Neural progenitor cell (in vitro differentiated cells): Measurements from ENCODE around the gene GLIPR1L2. TPM values are rescaled to one million over a fixed set of nuclear protein-coding genes. Genes with fewer than 3 reads are reported as not detected.
"Not testable (repeated sequence)": the region's sequence is repeated elsewhere in the genome, so short reads cannot be mapped to it uniquely, and the experiment has no call there.

Source experiments
- DNase-seq: peaks from one replicate; pipeline ENCODE4 v3.0.0-alpha.2; 2016; ENCODE audit warnings: low spot score
- H2AFZ ChIP-seq: fragments of 200-600 bp; sonication (generic); replicated peaks from 2 replicates; pipeline ENCODE4 v1.6.1; 2016; ENCODE audit warnings: antibody characterized with exemption
- H3F3A ChIP-seq: fragments of 200-600 bp; sonication (generic); 2 replicates; pipeline ENCODE4 v1.6.1; 2016; ENCODE audit warnings: antibody characterized with exemption, low read depth
- H3K27ac ChIP-seq: fragments of 200-600 bp; sonication (generic); 2 replicates; pipeline ENCODE4 v1.5.1; 2016; ENCODE audit warnings: mild to moderate bottlenecking
- H3K27me3 ChIP-seq: fragments of 200-600 bp; sonication (generic); 2 replicates; pipeline ENCODE4 v1.6.1; 2016; ENCODE audit warnings: mild to moderate bottlenecking, moderate library complexity
- H3K36me3 ChIP-seq: fragments of 200-600 bp; sonication (generic); 2 replicates; pipeline ENCODE4 v1.5.1; 2016
- H3K4me1 ChIP-seq: fragments of 200-600 bp; sonication (generic); 2 replicates; pipeline ENCODE4 v1.6.1; 2016; ENCODE audit warnings: mixed run types
- H3K4me2 ChIP-seq: fragments of 200-600 bp; sonication (generic); 2 replicates; pipeline ENCODE4 v1.6.1; 2016
- H3K4me3 ChIP-seq: fragments of 200-600 bp; sonication (generic); 2 replicates; pipeline ENCODE4 v1.5.1; 2016
- H3K79me2 ChIP-seq: fragments of 200-600 bp; sonication (generic); 2 replicates; pipeline ENCODE4 v1.6.1; 2016; ENCODE audit warnings: low read depth
- H3K9ac ChIP-seq: fragments of 200-600 bp; sonication (generic); 2 replicates; pipeline ENCODE4 v1.6.1; 2016
- H3K9me3 ChIP-seq: fragments of 200-600 bp; sonication (generic); 2 replicates; pipeline ENCODE4 v1.5.1; 2016; ENCODE audit warnings: low read depth
- H4K20me1 ChIP-seq: fragments of 200-600 bp; sonication (generic); 2 replicates; pipeline ENCODE4 v1.6.1; 2016; ENCODE audit warnings: low read depth
- H3K27ac Mint-ChIP-seq: 3 replicates; pipeline ENCODE4 v1.8.0; 2021; ENCODE audit warnings: mixed read lengths
- H3K27me3 Mint-ChIP-seq: 2 replicates; pipeline ENCODE4 v1.8.0; 2022; ENCODE audit warnings: low read depth, mild to moderate bottlenecking, inconsistent platforms, moderate library complexity, mixed read lengths; ENCODE audit not compliant: insufficient read depth
- H3K36me3 Mint-ChIP-seq: 3 replicates; pipeline ENCODE4 v1.8.0; 2021; ENCODE audit warnings: mixed read lengths
- H3K4me1 Mint-ChIP-seq: 3 replicates; pipeline ENCODE4 v1.8.0; 2021; ENCODE audit warnings: mixed read lengths
- H3K4me3 Mint-ChIP-seq: 3 replicates; pipeline ENCODE4 v1.8.0; 2021; ENCODE audit warnings: mild to moderate bottlenecking, moderate library complexity, mixed read lengths
- H3K9me3 Mint-ChIP-seq: 3 replicates; pipeline ENCODE4 v1.8.0; 2020; ENCODE audit warnings: mixed read lengths
- EZH2 ChIP-seq: fragments of 200-600 bp; sonication (generic); IDR thresholded peaks from 2 replicates; pipeline ENCODE4 v1.6.1; 2017; ENCODE audit warnings: antibody characterized with exemption, mild to moderate bottlenecking, moderate library complexity
- EZH2phosphoT487 ChIP-seq: fragments of 200-600 bp; sonication (generic); IDR thresholded peaks from 2 replicates; pipeline ENCODE4 v1.6.1; 2017; ENCODE audit warnings: antibody characterized with exemption
- total RNA-seq: library from RNA; depleted of rRNA; stranded (reverse); fragments of >200 nt; gene quantifications from 2 replicates; pipeline ENCODE4 v1.2.3, GENCODE V29; 2015; ENCODE audit warnings: low replicate concordance
- TF ChIP-seq, protein P1 (sequence below): fragments of 200-600 bp; sonication (generic); IDR thresholded peaks from 2 replicates; pipeline ENCODE4 v1.5.1; 2017; ENCODE audit warnings: antibody characterized with exemption, mild to moderate bottlenecking

The GLIPR1L2 gene
- total RNA-seq, 1 donor from 2014 or later = not detected

DNA sequence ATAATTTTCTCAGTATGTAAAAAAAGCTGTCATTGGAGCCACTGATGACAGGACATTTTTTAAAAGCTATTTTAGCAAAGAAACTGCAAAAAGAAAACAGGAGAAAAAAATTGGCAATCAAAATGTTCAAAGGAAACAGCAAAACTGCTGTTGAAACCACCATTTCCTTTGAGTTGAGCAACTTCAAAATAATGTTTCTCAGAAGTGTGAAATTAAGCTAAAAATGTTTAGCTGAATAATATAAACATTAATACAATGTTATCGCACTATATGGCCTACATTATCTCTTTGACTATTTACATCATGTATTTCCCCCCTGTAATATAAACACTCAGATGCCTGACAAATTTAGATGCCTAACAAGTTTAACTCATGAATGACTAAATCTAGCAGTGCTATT lies 66.3 kb downstream of the GLIPR1L2 start:
- H3K4me1 ChIP-seq = no peaks in the 10 kb centered on the region
- H3K4me2 ChIP-seq = no peak overlapping the region
- H3K27ac ChIP-seq = no peak overlapping the region
- H3K27me3 ChIP-seq = no peaks in the 10 kb centered on the region
- Mint-ChIP-seq H3K27me3 (no peaks in the 10 kb centered on the region), H3K27ac (no peak overlapping the region), H3K4me1 (no peaks in the 10 kb centered on the region), H3K36me3 (no peaks in the 10 kb centered on the region), H3K4me3 (no peak overlapping the region), H3K9me3 (peaks cover 12% of the 10 kb centered on the region)
- H2AFZ ChIP-seq = no peak overlapping the region
- no peak for DNase-seq
- H3F3A ChIP-seq = no peaks in the 10 kb centered on the region
- no peaks in the 10 kb centered on the region for H3K36me3 ChIP-seq
- no peak overlapping the region for H3K9ac ChIP-seq
- no peaks in the 10 kb centered on the region for H3K79me2 ChIP-seq
- no peak for TF ChIP-seq EZH2phosphoT487
- TF ChIP-seq EZH2 = no peak
- TF ChIP-seq, protein P1, sequence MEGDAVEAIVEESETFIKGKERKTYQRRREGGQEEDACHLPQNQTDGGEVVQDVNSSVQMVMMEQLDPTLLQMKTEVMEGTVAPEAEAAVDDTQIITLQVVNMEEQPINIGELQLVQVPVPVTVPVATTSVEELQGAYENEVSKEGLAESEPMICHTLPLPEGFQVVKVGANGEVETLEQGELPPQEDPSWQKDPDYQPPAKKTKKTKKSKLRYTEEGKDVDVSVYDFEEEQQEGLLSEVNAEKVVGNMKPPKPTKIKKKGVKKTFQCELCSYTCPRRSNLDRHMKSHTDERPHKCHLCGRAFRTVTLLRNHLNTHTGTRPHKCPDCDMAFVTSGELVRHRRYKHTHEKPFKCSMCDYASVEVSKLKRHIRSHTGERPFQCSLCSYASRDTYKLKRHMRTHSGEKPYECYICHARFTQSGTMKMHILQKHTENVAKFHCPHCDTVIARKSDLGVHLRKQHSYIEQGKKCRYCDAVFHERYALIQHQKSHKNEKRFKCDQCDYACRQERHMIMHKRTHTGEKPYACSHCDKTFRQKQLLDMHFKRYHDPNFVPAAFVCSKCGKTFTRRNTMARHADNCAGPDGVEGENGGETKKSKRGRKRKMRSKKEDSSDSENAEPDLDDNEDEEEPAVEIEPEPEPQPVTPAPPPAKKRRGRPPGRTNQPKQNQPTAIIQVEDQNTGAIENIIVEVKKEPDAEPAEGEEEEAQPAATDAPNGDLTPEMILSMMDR = no peak
- H3K9me3 ChIP-seq = no peaks in the 10 kb centered on the region
- no peaks in the 10 kb centered on the region for H4K20me1 ChIP-seq
- H3K4me3 ChIP-seq = no peak overlapping the region

GRCh38 chr12:75457866-75458265 lies 67.0 kb downstream of the GLIPR1L2 start:
- not testable (repeated sequence) for H3K27me3 ChIP-seq, H3K4me1 ChIP-seq, H3K27me3 Mint-ChIP-seq, H3K9me3 ChIP-seq, H4K20me1 ChIP-seq, H3K4me3 Mint-ChIP-seq, H3K27ac ChIP-seq, H3K4me1 Mint-ChIP-seq, H2AFZ ChIP-seq, H3F3A ChIP-seq, DNase-seq, H3K36me3 Mint-ChIP-seq, H3K27ac Mint-ChIP-seq, H3K79me2 ChIP-seq, H3K4me3 ChIP-seq, H3K4me2 ChIP-seq, H3K9ac ChIP-seq, H3K36me3 ChIP-seq
- peaks cover 12% of the 10 kb centered on the region for H3K9me3 Mint-ChIP-seq

GRCh38 chr12:75459755-75460154 lies 68.9 kb downstream of the GLIPR1L2 start:
- Histone ChIP-seq H3K27ac (no peak overlapping the region), H3K4me3 (no peak overlapping the region), H2AFZ (no peak overlapping the region), H3K9ac (no peak overlapping the region), H3K9me3 (no peaks in the 10 kb centered on the region), H3K36me3 (no peaks in the 10 kb centered on the region), H3F3A (no peaks in the 10 kb centered on the region), H3K79me2 (no peaks in the 10 kb centered on the region), H3K4me1 (no peaks in the 10 kb centered on the region), H3K27me3 (no peaks in the 10 kb centered on the region), H4K20me1 (no peaks in the 10 kb centered on the region), H3K4me2 (no peak overlapping the region)
- Mint-ChIP-seq H3K27me3 (no peaks in the 10 kb centered on the region), H3K36me3 (no peaks in the 10 kb centered on the region), H3K4me3 (no peak overlapping the region), H3K9me3 (peaks cover 12% of the 10 kb centered on the region), H3K4me1 (no peaks in the 10 kb centered on the region), H3K27ac (no peak overlapping the region)
- TF ChIP-seq EZH2phosphoT487 (no peak), EZH2 (no peak)
- TF ChIP-seq, protein P1 = no peak
- no peak for DNase-seq

DNA sequence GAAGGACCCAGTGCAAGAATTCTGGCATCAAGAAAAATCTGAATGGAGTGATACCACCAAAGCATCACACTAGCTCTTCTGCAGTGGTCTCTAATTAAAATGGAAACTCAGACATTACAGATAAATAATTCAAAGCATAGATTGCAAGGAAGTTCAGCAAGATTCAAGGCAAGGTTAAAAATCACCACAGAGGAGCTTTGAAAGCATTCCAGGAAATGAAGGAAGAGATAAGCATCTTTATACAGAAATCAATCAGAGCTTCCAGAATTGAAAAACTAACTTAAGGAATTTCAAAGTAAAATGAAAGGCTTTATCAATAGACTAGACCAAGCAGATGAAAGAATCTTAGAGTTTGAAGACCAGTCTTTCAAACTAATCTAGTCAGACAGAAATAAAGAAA lies 69.3 kb downstream of the GLIPR1L2 start:
- Histone ChIP-seq H3K4me1 (no peaks in the 10 kb centered on the region), H3K36me3 (no peaks in the 10 kb centered on the region), H3K27ac (no peak overlapping the region), H3K27me3 (no peaks in the 10 kb centered on the region), H3K4me3 (no peak overlapping the region), H3F3A (no peaks in the 10 kb centered on the region), H3K9ac (no peak overlapping the region), H3K9me3 (no peaks in the 10 kb centered on the region), H3K79me2 (no peaks in the 10 kb centered on the region), H3K4me2 (no peak overlapping the region), H4K20me1 (no peaks in the 10 kb centered on the region), H2AFZ (no peak overlapping the region)
- H3K9me3 Mint-ChIP-seq = peaks cover 12% of the 10 kb centered on the region
- TF ChIP-seq EZH2 (no peak), EZH2phosphoT487 (no peak)
- TF ChIP-seq, protein P1 = no peak
- H3K36me3 Mint-ChIP-seq = no peaks in the 10 kb centered on the region
- no peaks in the 10 kb centered on the region for H3K27me3 Mint-ChIP-seq
- no peak overlapping the region for H3K27ac Mint-ChIP-seq
- H3K4me3 Mint-ChIP-seq = no peak overlapping the region
- no peak for DNase-seq
- no peaks in the 10 kb centered on the region for H3K4me1 Mint-ChIP-seq
